ENCODE measurements around the gene PPP1R13B.
"Not testable (repeated sequence)": the region's sequence is repeated elsewhere in the genome, so short reads cannot be mapped to it uniquely, and the experiment has no call there.

Gene PPP1R13B

GRCh38 chr14:103693515-103693914, 153.9 kb downstream of the PPP1R13B start:
- Histone ChIP-seq H3K4me1 (ENCODE audit: control insufficient read depth in 2 of 2, insufficient read depth in 2 of 2, low read length in 2 of 2) (peaks cover 23 to 26% of the 10 kb centered on the region in 2 donors), H3K27ac (ENCODE audit: low read depth in 2 of 2, low read length in 2 of 2) (peak overlapping the region; percentile 43 to 58), H3K36me3 (ENCODE audit: control insufficient read depth in 2 of 2, insufficient read depth in 2 of 2, low read length in 2 of 2) (peaks cover 26 to 50% of the 10 kb centered on the region in 2 donors), H3K9me3 (ENCODE audit: control insufficient read depth in 2 of 2, low read length in 2 of 2) (no peaks in the 10 kb centered on the region), H3K27me3 (ENCODE audit: control insufficient read depth in 2 of 2, insufficient read depth in 2 of 2, low read length in 2 of 2) (no peaks in the 10 kb centered on the region), H3K9ac (ENCODE audit: low read depth in 1 of 2, low read length in 2 of 2) (peak overlapping the region in 1 of 2 donors; percentile 6), H3K4me3 (ENCODE audit: low read length in 2 of 2) (no peak overlapping the region)

GRCh38 chr14:103692871-103693270, 154.5 kb downstream of the PPP1R13B start:
- Histone ChIP-seq H3K27me3 (ENCODE audit: control insufficient read depth in 2 of 2, insufficient read depth in 2 of 2, low read length in 2 of 2) (no peaks in the 10 kb centered on the region), H3K4me1 (ENCODE audit: control insufficient read depth in 2 of 2, insufficient read depth in 2 of 2, low read length in 2 of 2) (peaks cover 17 to 20% of the 10 kb centered on the region in 2 donors), H3K4me3 (ENCODE audit: low read length in 2 of 2) (no peak overlapping the region), H3K9me3 (ENCODE audit: control insufficient read depth in 2 of 2, low read length in 2 of 2) (no peaks in the 10 kb centered on the region), H3K9ac (ENCODE audit: low read depth in 1 of 2, low read length in 2 of 2) (peak overlapping the region in 1 of 2 donors; percentile 28), H3K36me3 (ENCODE audit: control insufficient read depth in 2 of 2, insufficient read depth in 2 of 2, low read length in 2 of 2) (peaks cover 32 to 48% of the 10 kb centered on the region in 2 donors), H3K27ac (ENCODE audit: low read depth in 2 of 2, low read length in 2 of 2) (peak overlapping the region; percentile 36 to 58)

GRCh38 chr14:103692159-103692558, 155.2 kb downstream of the PPP1R13B start:
- H3K4me1 ChIP-seq (ENCODE audit: control insufficient read depth in 2 of 2, insufficient read depth in 2 of 2, low read length in 2 of 2) = peaks cover 11 to 15% of the 10 kb centered on the region in 2 donors
- no peaks in the 10 kb centered on the region for H3K9me3 ChIP-seq (ENCODE audit: control insufficient read depth in 2 of 2, low read length in 2 of 2)
- no peak overlapping the region for H3K27ac ChIP-seq (ENCODE audit: low read depth in 2 of 2, low read length in 2 of 2)
- H3K36me3 ChIP-seq (ENCODE audit: control insufficient read depth in 2 of 2, insufficient read depth in 2 of 2, low read length in 2 of 2) = peaks cover 35 to 45% of the 10 kb centered on the region in 2 donors
- H3K27me3 ChIP-seq (ENCODE audit: control insufficient read depth in 2 of 2, insufficient read depth in 2 of 2, low read length in 2 of 2) = no peaks in the 10 kb centered on the region
- H3K9ac ChIP-seq (ENCODE audit: low read depth in 1 of 2, low read length in 2 of 2) = no peak overlapping the region
- H3K4me3 ChIP-seq (ENCODE audit: low read length in 2 of 2) = no peak overlapping the region

- not testable (repeated sequence) for H3K27me3 ChIP-seq (ENCODE audit: control insufficient read depth in 2 of 2, insufficient read depth in 2 of 2, low read length in 2 of 2); H3K9me3 ChIP-seq (ENCODE audit: control insufficient read depth in 2 of 2, low read length in 2 of 2); H3K27ac ChIP-seq (ENCODE audit: low read depth in 2 of 2, low read length in 2 of 2); H3K9ac ChIP-seq (ENCODE audit: low read depth in 1 of 2, low read length in 2 of 2); H3K4me3 ChIP-seq (ENCODE audit: low read length in 2 of 2); H3K4me1 ChIP-seq (ENCODE audit: control insufficient read depth in 2 of 2, insufficient read depth in 2 of 2, low read length in 2 of 2)
- peaks cover 39 to 49% of the 10 kb centered on the region in 2 donors for H3K36me3 ChIP-seq (ENCODE audit: control insufficient read depth in 2 of 2, insufficient read depth in 2 of 2, low read length in 2 of 2)
These were observed 155.7 kb downstream of the PPP1R13B start for GRCh38 chr14:103691655-103692054.

- no peak overlapping the region for H3K4me3 ChIP-seq (ENCODE audit: low read length in 2 of 2)
- peaks cover 45 to 56% of the 10 kb centered on the region in 2 donors for H3K36me3 ChIP-seq (ENCODE audit: control insufficient read depth in 2 of 2, insufficient read depth in 2 of 2, low read length in 2 of 2)
- no peak overlapping the region for H3K27ac ChIP-seq (ENCODE audit: low read depth in 2 of 2, low read length in 2 of 2)
These were observed 157.0 kb downstream of the PPP1R13B start for GRCh38 chr14:103690332-103690731.

GRCh38 chr14:103688906-103689902, 158.2 kb downstream of the PPP1R13B start:
- Histone ChIP-seq H3K36me3 (ENCODE audit: control insufficient read depth in 2 of 2, insufficient read depth in 2 of 2, low read length in 2 of 2) (peaks cover 46 to 61% of the 10 kb centered on the region in 2 donors), H3K4me1 (ENCODE audit: control insufficient read depth in 2 of 2, insufficient read depth in 2 of 2, low read length in 2 of 2) (peaks cover 5 to 8% of the 10 kb centered on the region in 2 donors), H3K9ac (ENCODE audit: low read depth in 1 of 2, low read length in 2 of 2) (peak overlapping the region in 1 of 2 donors; percentile 14), H3K4me3 (ENCODE audit: low read length in 2 of 2) (no peak overlapping the region), H3K27me3 (ENCODE audit: control insufficient read depth in 2 of 2, insufficient read depth in 2 of 2, low read length in 2 of 2) (no peaks in the 10 kb centered on the region), H3K9me3 (ENCODE audit: control insufficient read depth in 2 of 2, low read length in 2 of 2) (no peaks in the 10 kb centered on the region), H3K27ac (ENCODE audit: low read depth in 2 of 2, low read length in 2 of 2) (no peak overlapping the region)

More at GRCh38 chr14:103690332-103690731, 157.0 kb downstream of the PPP1R13B start:
- Histone ChIP-seq H3K9me3 (ENCODE audit: control insufficient read depth in 2 of 2, low read length in 2 of 2) (no peaks in the 10 kb centered on the region), H3K9ac (ENCODE audit: low read depth in 1 of 2, low read length in 2 of 2) (no peak overlapping the region), H3K4me1 (ENCODE audit: control insufficient read depth in 2 of 2, insufficient read depth in 2 of 2, low read length in 2 of 2) (peaks cover 5 to 8% of the 10 kb centered on the region in 2 donors), H3K27me3 (ENCODE audit: control insufficient read depth in 2 of 2, insufficient read depth in 2 of 2, low read length in 2 of 2) (no peaks in the 10 kb centered on the region)

GRCh38 chr14:103688441-103688840, 158.9 kb downstream of the PPP1R13B start:
- H3K4me3 ChIP-seq (ENCODE audit: low read length in 2 of 2) = no peak overlapping the region
- no peak overlapping the region for H3K27ac ChIP-seq (ENCODE audit: low read depth in 2 of 2, low read length in 2 of 2)
- peaks cover 3 to 5% of the 10 kb centered on the region in 2 donors for H3K4me1 ChIP-seq (ENCODE audit: control insufficient read depth in 2 of 2, insufficient read depth in 2 of 2, low read length in 2 of 2)
- peaks cover 49 to 60% of the 10 kb centered on the region in 2 donors for H3K36me3 ChIP-seq (ENCODE audit: control insufficient read depth in 2 of 2, insufficient read depth in 2 of 2, low read length in 2 of 2)
- H3K9ac ChIP-seq (ENCODE audit: low read depth in 1 of 2, low read length in 2 of 2) = no peak overlapping the region
- H3K9me3 ChIP-seq (ENCODE audit: control insufficient read depth in 2 of 2, low read length in 2 of 2) = no peaks in the 10 kb centered on the region
- no peaks in the 10 kb centered on the region for H3K27me3 ChIP-seq (ENCODE audit: control insufficient read depth in 2 of 2, insufficient read depth in 2 of 2, low read length in 2 of 2)

- no peaks in the 10 kb centered on the region for H3K9me3 ChIP-seq (ENCODE audit: control insufficient read depth in 2 of 2, low read length in 2 of 2)
- no peak overlapping the region for H3K27ac ChIP-seq (ENCODE audit: low read depth in 2 of 2, low read length in 2 of 2)
- H3K36me3 ChIP-seq (ENCODE audit: control insufficient read depth in 2 of 2, insufficient read depth in 2 of 2, low read length in 2 of 2) = peaks cover 54 to 61% of the 10 kb centered on the region in 2 donors
- H3K27me3 ChIP-seq (ENCODE audit: control insufficient read depth in 2 of 2, insufficient read depth in 2 of 2, low read length in 2 of 2) = no peaks in the 10 kb centered on the region
- no peak overlapping the region for H3K4me3 ChIP-seq (ENCODE audit: low read length in 2 of 2)
- H3K4me1 ChIP-seq (ENCODE audit: control insufficient read depth in 2 of 2, insufficient read depth in 2 of 2, low read length in 2 of 2) = no peaks in the 10 kb centered on the region
- no peak overlapping the region for H3K9ac ChIP-seq (ENCODE audit: low read depth in 1 of 2, low read length in 2 of 2)
These were observed 159.7 kb downstream of the PPP1R13B start for GRCh38 chr14:103687712-103688111.

- no peak overlapping the region for H3K9ac ChIP-seq (ENCODE audit: low read depth in 1 of 2, low read length in 2 of 2)
- H3K4me3 ChIP-seq (ENCODE audit: low read length in 2 of 2) = no peak overlapping the region
- no peaks in the 10 kb centered on the region for H3K27me3 ChIP-seq (ENCODE audit: control insufficient read depth in 2 of 2, insufficient read depth in 2 of 2, low read length in 2 of 2)
- peaks cover 52 to 59% of the 10 kb centered on the region in 2 donors for H3K36me3 ChIP-seq (ENCODE audit: control insufficient read depth in 2 of 2, insufficient read depth in 2 of 2, low read length in 2 of 2)
- H3K9me3 ChIP-seq (ENCODE audit: control insufficient read depth in 2 of 2, low read length in 2 of 2) = no peaks in the 10 kb centered on the region
- no peak overlapping the region for H3K27ac ChIP-seq (ENCODE audit: low read depth in 2 of 2, low read length in 2 of 2)
- H3K4me1 ChIP-seq (ENCODE audit: control insufficient read depth in 2 of 2, insufficient read depth in 2 of 2, low read length in 2 of 2) = no peaks in the 10 kb centered on the region
These were observed 160.4 kb downstream of the PPP1R13B start for GRCh38 chr14:103686831-103687485.
